Lung (tissue), 12 donors: ENCODE data around the gene SFT2D1. TPM values are rescaled to one million over a fixed set of nuclear protein-coding genes. Genes with fewer than 3 reads are reported as not detected.

ENCODE experiments used
- ATAC-seq: fragments of 200-7000 bp; cut with Tn5 transposase; one replicate; pipeline ENCODE4 v1.9.1; 2020; ENCODE audit warnings: moderate number of reproducible peaks; ENCODE audit not compliant: insufficient read depth, low FRiP score
- DNase-seq, 3 donors: peaks; one replicate each; pipeline ENCODE4 v3.0.0-alpha.2; 2013 to 2017
- H3K27ac ChIP-seq, 2 donors: one replicate each; pipeline ENCODE4 v1.5.1; 2013; ENCODE audit warnings: mild to moderate bottlenecking in 2 of 2, moderate library complexity in 2 of 2, control low read depth in 1 of 2, inconsistent platforms in 1 of 2, low read depth in 1 of 2, low read length in 1 of 2
- H3K27me3 ChIP-seq, 3 donors: one replicate each; pipeline ENCODE4 v1.5.1; 2013; ENCODE audit warnings: low read length in 2 of 3; ENCODE audit not compliant: control insufficient read depth in 3 of 3, insufficient read depth in 3 of 3
- H3K36me3 ChIP-seq, 4 donors: one replicate each; pipeline ENCODE4 v1.5.1; 2013; ENCODE audit warnings: low read length in 4 of 4, mild to moderate bottlenecking in 1 of 4, moderate library complexity in 1 of 4; ENCODE audit not compliant: control insufficient read depth in 4 of 4, insufficient read depth in 4 of 4
- H3K4me1 ChIP-seq, 5 donors: one replicate each; pipeline ENCODE4 v1.5.1; 2013; ENCODE audit warnings: low read length in 5 of 5, mild to moderate bottlenecking in 2 of 5, moderate library complexity in 1 of 5; ENCODE audit not compliant: control insufficient read depth in 5 of 5, insufficient read depth in 5 of 5
- H3K4me3 ChIP-seq: one replicate; pipeline ENCODE4 v1.5.1; 2013; ENCODE audit warnings: mild to moderate bottlenecking, control low read depth, moderate library complexity
- H3K9ac ChIP-seq, 2 donors: one replicate each; pipeline ENCODE4 v1.5.1; 2013; ENCODE audit warnings: low read length in 2 of 2, control low read depth in 1 of 2; ENCODE audit not compliant: insufficient read depth in 1 of 2
- H3K9me3 ChIP-seq, 4 donors: one replicate each; pipeline ENCODE4 v1.5.1; 2013; ENCODE audit warnings: low read length in 3 of 4, mild to moderate bottlenecking in 1 of 4, moderate library complexity in 1 of 4; ENCODE audit not compliant: control insufficient read depth in 4 of 4, insufficient read depth in 3 of 4
- CTCF ChIP-seq: IDR thresholded peaks from 2 replicates; pipeline ENCODE4 v1.5.1; 2012; ENCODE audit warnings: mild to moderate bottlenecking; ENCODE audit errors: control extremely low read depth, extremely low read depth
- WGBS, 2 donors: extraction: QIAGEN DNeasy Blood & Tissue Kit; methylation state at CpG; one replicate each; pipeline ENCODE4 v1.1.7; 2013; 5-methylcytosine and 5-hydroxymethylcytosine counted together
- polyA plus RNA-seq, 2 donors: library from polyadenylated mRNA; stranded (reverse); fragments of 200-250 nt; gene quantifications; one replicate each; pipeline ENCODE4 v1.2.1, GENCODE V29; 2013
- total RNA-seq, 2 donors: library from RNA; depleted of rRNA in 1 of 2; stranded (reverse); fragments of >200 nt in 1 of 2; gene quantifications; one replicate each; pipeline ENCODE4 v1.2.1, GENCODE V29; 2014 to 2021
- donor health status: control.
- donor health status: control.
- donor health status: Bipolar disorder and iron deficiency.
- donor health status: healthy.
- donor health status: DM: yes; HTN: yes; CAD: no.

SFT2D1 gene
- total and polyA plus RNA-seq, 4 donors, result 40.8 to 81.2 (median 58.8) TPM

- Histone ChIP-seq H3K9me3 (no peaks in the 10 kb centered on the region), H3K27me3 (peaks cover 0 to 8% (median 0%) of the 10 kb centered on the region in 3 donors), H3K9ac (no peak overlapping the region), H3K27ac (no peak overlapping the region), H3K4me1 (no peaks in the 10 kb centered on the region), H3K4me3 (no peak overlapping the region), H3K36me3 (no peaks in the 10 kb centered on the region)
- DNase-seq (no peak), ATAC-seq (no peak)
- no peak for TF ChIP-seq CTCF
- 96% methylated on average over 4 of the region's 4 CpGs for WGBS, 2 donors
Observed at GRCh38 chr6:166354965-166355364, 12.6 kb upstream of the SFT2D1 start.

GRCh38 chr6:166354143-166354542 lies 11.8 kb upstream of the SFT2D1 start:
- WGBS, 2 donors, result 86 to 92% methylated on average over 4 of the region's 4 CpGs
- TF ChIP-seq CTCF, result no peak
- ATAC-seq, result no peak

GRCh38 chr6:166353507-166353906 lies 11.2 kb upstream of the SFT2D1 start:
- Histone ChIP-seq H3K27me3 (peaks cover 0 to 8% (median 0%) of the 10 kb centered on the region in 3 donors), H3K9ac (no peak overlapping the region), H3K9me3 (no peaks in the 10 kb centered on the region), H3K27ac (no peak overlapping the region), H3K4me3 (no peak overlapping the region), H3K4me1 (no peaks in the 10 kb centered on the region), H3K36me3 (no peaks in the 10 kb centered on the region)
- 44 to 59% methylated on average over 1 of the region's 1 CpG for WGBS, 2 donors
- ATAC-seq (no peak), DNase-seq (no peak)
- TF ChIP-seq CTCF, result no peak

More at GRCh38 chr6:166354143-166354542, 11.8 kb upstream of the SFT2D1 start:
- H3K4me3 ChIP-seq, result no peak overlapping the region
- no peak overlapping the region for H3K27ac ChIP-seq
- no peaks in the 10 kb centered on the region for H3K4me1 ChIP-seq
- H3K9me3 ChIP-seq, result no peaks in the 10 kb centered on the region
- H3K27me3 ChIP-seq, result peaks cover 0 to 8% (median 0%) of the 10 kb centered on the region in 3 donors
- no peak for DNase-seq
- no peaks in the 10 kb centered on the region for H3K36me3 ChIP-seq
- H3K9ac ChIP-seq, result no peak overlapping the region

- no peak for TF ChIP-seq CTCF
- no peaks in the 10 kb centered on the region for H3K36me3 ChIP-seq
- no peak overlapping the region for H3K4me3 ChIP-seq
- H3K27me3 ChIP-seq, result peaks cover 0 to 8% (median 0%) of the 10 kb centered on the region in 3 donors
- H3K27ac ChIP-seq, result no peak overlapping the region
- H3K9ac ChIP-seq, result no peak overlapping the region
- DNase-seq (no peak), ATAC-seq (no peak)
- H3K4me1 ChIP-seq, result no peaks in the 10 kb centered on the region
- H3K9me3 ChIP-seq, result no peaks in the 10 kb centered on the region
Observed at GRCh38 chr6:166352923-166353322, 10.6 kb upstream of the SFT2D1 start.
